HG02973 (cell line): ENCODE data around the gene MED12L.
A peak's percentile ranks its signal among the peaks of the same experiment; 100 is the strongest.

Source experiments
- ATAC-seq: cut with Tn5 transposase; IDR thresholded peaks from one replicate; pipeline ENCODE4 v1.9.1; 2021; ENCODE audit warnings: moderate library complexity; ENCODE audit not compliant: unreplicated experiment

Gene MED12L

DNA sequence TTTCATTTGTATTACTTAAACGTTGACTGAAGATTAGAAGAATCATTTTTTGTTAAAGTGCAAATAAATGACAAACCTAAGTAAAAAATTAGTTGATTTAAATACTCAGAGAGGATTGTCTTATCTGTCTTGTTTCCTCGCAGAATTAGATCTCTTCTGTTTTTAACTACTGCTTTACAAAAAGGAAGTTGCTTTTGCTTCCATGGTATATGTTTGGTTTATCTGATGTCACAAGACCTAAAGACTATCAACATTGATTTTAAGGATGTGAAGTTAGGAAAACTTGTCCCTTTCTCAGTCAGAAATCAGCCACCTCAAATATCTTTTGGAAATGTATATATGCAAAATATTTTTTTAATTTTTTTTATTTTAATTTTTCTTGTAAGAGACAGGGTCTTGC is 88.9 kb downstream of the MED12L start:
- no peak for ATAC-seq

DNA sequence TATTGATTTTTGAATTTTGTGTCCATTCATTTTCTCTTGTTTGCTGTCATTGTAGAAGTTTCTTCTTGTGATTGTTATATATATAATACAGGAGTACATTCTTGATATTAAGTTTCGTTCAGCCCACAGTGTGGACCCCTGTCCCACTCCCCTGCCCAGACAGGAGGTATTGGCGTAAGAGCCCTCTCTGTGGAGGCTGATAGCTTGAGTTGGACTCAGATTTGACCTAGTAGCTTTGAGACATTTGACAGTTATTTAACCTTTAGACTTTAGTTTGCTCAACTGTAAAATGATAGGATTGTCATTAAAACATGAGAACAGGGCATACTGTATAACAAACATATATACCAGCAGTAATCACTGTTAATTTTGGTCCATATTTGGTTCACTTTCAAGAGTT is 90.5 kb downstream of the MED12L start:
- no peak for ATAC-seq

DNA sequence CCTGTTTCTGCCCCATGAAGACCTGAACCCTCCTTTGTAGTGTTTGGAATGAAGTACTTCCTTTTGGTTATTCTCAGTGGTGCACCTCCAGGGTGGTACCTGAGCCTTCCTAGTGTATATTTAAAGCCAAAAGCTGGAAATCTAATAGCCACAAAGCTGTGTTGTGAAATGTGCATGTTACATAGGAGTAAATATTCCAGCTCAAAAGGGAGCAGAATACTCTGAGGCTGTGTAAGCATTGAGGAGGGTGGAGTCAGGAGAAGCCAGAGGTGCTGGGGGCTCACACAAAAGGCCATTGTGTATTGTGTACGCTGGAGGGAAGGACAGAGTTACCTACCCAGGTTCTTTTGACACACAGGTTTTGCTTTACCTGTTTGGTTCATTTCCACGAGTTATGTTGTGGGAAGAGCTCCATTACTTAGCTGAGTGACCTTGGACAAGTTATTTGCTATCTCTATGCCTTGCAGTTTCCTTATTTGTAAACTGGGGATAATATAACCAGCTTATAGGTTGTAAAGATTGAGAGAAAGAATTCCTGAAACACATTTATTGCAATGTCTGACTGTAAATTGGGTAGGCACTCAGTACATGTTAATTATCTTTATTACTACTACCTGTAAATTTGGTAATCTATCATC is 92.9 kb downstream of the MED12L start:
- ATAC-seq: no peak

DNA sequence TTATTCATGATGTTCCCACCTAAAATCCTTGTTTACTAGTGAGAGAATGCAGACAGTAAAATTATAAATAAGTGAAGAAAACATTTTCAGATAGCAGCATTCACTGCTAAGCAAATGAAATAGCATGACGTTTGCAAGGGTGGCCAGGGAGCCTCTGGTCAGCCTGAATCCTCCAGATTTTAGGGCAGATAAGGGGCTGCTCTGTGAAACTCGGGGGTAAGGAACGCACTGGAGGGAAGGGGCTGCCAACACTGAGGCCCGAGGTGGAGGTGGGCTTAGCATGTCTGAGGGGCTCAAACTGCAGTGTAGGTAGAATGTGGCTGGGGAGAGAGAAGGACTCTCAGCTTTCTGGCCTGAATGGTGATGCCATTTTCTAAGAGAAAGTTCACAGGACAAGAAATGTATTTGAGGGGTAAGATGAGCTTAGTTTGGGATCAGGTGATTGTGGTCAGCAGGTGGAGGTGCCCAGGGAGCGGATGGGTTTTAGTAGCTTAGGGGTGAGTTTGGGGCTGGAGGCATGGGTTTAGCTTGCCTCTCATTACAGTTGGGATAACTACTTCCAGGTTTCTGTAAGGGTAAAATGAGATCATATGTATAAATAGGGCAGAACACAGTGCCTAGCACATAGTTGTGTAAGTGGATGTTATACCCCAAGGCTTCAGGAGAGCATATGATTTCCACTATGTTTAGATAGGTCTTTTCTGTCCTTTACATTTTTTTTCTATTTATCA is 97.0 kb downstream of the MED12L start:
- ATAC-seq: no peak

DNA sequence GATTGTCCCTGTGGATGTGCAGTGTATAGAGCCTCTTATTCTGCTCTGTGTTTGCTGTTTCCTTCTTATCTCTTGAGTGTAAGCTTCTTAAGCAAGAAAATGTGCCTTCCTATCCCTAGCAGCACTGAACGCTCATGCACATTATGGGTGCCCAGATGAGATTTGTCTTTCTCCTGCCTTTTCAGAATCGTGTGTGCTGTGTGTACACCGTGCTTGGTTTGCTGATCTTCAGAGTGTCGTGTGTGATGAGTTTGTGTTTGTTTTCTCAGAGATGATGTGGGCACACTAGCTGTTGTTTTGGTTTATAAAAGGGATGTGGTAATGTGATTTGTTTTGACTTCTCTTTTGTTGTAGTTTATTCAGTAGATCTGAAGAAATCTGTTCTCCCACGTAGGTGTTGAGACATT is 97.8 kb downstream of the MED12L start:
- ATAC-seq: no peak

DNA sequence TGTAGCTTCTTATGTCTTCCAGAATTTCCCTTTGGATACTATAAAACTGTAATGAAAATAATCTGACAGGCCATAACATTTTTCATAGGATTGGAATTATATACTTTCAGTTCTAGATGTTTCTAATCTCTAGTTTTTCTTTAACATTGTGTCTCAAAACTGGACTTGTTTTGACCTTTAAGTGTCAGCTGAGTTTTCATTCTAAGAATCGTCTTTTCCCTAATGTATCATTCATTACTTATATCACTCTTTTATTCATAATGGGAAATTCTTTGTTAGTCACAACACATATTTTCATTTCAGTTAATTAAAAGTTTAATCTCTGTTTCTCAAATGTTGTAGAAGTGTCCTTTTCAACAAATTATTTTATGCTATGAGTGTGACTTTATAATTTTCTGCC is 105.6 kb downstream of the MED12L start:
- no peak for ATAC-seq

DNA sequence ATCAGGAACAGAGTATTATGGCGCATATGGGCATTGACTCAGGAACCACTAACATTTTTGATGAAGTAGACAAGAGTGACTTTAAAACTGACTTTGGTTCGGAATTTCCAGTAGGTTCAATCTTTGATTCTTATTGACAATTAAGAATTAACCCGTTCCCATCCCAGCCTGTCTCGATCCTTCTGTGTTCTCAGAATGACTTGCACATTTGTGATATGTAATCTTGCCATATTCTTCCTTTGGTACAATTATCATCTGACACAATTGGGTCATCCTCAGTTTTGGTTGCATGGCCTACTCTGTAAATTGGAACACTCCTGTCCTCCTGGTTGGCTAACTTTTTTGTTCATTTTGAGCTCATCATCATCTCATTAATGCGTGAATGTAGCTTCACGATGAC is 107.1 kb downstream of the MED12L start:
- no peak for ATAC-seq

DNA sequence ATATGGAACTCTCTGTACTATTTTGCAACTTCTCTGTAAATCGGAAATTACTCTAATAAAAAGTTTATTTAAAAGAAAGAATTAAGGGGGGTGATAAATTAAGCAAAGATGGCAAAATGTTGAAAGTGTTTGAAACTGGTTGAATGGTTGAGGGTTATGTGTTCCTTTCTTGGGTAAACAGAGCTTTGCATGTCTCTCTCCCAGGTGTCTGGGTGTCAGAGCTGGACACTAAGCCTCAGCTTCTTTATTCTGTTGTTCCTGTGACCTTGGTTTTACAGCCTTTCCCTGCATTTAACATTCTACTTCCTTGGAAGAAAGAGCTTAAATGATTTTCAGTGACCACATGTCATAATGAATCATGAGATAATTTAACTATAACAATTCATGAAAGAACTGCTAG is 110.4 kb downstream of the MED12L start:
- no peak for ATAC-seq

DNA sequence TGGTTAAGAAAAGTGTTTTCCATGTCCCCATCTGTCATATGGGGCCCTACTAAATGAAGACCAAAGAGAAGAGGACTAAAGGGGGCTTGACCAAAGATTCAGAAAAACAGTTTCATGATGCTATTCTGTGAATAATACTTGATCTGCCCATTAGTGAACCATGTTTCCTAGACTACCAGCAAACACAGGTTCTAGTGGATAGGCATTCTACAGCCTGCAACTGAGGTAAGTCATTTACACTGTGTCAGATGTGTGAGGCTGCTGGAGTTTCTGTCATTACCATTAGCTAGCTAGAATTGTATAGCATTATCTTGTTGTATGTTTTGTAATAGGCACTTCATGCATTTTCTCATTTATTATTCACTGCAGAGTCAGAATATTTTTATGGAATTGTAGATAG is 111.0 kb downstream of the MED12L start:
- ATAC-seq: no peak

DNA sequence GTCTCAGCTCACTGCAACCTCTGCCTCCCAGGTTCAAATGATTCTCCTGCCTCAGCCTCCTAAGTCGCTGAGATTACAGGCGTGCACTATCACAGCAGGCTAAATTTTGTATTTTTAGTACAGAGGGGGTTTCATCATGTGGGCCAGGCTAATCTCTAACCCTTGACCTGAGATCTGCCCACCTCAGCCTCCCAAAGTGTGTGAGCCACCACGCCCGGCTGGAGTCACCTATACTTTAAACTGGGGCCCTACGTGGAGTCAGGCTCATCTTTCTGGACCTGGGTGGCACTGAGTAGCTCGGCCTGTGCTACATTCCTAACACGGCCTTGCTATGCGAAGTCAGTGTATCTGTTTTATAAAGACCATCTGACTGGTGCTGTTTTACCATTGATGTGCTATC is 111.8 kb downstream of the MED12L start:
- no peak for ATAC-seq

DNA sequence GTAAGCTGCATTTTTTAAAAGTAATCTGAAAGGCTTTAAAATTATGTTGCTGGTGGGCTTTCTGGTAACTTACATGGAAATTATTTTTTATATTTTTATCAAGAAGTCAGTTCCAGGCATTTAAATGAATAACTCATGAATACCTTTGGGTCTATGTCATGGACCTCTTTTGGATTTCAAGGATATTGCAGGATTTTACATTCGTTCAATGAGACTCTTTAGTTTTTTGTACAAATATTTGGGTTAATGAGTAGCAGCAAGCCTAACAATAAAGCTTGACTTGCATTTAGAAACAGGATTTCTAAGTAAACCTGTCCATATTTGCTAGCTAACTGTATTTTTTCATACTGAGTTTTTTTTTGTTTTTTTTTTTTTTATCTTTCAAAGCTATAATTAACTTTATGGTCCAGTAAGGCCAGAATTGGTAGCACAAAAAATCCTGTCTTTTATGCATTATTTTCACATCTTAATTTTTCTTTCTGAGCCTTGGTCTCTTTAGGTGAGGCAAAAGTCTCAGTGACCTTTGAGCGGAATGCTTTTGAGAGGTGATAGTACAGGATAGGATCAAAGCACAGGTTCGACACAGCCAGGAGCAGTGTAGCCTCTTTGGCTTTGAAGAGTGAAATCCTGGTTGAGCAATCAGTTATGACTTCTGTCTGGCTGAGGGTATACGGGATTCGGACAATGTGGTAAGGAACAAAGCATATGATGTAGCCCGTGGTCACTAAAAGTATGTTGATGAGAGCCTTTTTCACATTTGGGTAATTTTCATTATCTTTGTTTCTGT is 112.7 kb downstream of the MED12L start:
- no peak for ATAC-seq

DNA sequence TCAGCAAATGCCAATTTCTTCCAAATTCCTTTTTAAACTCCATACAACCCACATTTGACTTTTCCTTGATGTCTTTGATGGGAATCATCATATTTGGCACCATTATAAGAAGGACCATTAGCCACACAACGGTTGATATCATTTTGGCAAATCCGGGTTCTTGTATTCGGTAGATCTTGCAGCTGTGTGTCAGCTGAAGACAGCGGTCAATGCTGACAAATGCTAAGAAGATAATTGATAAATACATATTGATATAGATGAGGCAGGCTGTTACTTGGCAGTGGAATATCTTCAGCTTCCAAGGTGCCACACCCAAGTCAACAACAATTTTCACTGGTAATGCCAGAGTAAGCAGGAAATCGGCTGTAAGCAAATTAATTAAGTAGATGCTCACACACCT is 113.4 kb downstream of the MED12L start:
- ATAC-seq: no peak

DNA sequence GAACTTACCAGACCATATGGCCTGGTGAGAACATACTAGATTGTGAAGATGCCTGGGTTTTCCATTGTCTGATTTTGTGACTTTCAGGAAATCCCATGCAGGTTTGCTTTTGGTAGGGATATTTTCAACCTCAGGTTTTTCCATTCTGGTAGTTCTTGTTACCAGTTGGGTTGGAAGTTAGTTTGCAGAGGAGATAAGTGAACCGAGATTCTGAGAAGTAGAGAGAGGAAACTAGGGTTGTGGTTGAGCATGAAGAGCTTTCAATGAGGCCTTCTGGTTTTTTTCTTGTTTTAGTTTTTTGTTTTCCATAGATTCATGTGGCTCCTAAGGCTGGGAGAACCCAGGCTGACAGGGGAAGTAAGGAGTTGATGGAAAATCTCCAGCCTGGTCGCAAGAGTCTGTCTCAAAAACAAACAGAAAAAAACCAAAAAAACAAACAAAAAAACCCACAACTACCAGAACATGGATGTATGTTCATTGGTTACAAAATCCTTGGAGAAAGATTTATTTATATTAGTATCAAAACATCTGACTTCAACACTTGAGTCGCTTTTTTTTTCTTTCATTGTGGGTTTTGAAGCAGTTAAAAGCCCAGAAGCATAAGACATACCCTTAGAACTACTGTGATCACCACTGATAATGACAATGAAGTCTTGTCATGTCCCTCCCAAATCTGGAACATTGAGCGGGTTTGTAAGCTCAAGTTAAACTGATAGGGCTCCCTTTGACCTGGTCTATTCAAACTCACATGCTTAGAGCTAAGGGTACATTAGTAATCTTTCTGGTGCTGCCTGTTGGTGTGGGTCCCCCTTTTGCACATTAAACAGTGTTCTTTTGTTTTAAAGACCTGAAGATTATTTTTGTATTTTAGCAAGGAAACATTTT is 114.3 kb downstream of the MED12L start:
- no peak for ATAC-seq

DNA sequence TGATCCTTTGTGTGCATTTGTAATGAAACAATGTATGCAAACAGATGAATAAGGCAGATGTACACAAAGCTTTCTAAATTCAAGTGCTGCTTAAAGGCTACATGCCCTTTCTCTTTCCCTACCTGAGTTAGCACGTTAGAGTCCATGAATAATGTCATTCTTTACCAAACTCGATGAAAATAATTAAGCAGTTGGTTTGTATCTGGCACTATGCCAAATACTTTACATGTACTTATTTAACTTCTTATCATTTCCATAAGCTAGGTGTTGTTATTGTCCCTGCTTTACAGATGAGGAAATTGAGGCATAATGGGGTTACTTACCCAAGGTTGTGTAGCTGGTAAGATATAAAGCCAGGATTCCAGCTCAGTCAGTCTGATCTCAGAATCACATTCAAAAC is 115.1 kb downstream of the MED12L start:
- no peak for ATAC-seq

DNA sequence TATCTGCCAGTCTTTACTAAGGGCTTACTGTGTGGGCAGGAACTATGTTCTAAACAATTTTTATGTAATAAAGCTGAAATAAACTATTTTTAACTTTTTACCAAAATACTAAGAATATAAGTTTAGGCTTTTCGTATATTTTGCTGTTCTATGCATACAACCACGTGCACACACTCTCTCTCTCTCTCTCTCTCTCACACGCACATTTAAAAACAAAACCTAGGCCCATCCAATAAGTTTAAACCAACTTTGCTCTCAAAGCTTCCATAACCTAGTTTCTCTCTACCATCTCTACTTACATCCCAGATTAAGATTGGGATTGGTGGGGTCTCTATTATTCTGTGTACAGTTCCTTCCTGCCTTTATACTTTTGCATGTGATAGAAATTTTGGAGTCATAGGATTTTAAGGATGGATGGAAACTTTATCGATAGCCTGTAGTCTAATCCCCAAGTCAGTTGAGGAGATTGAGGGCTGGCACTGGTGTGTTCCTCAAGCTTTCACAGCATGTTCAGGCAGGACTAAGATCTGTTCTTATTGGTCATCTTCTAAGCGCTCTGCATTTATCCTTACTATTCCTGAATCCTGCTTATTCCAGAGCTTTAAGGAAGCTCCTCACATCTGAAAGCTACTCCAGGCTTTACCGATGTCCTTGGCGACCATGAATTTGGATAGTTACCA is 115.7 kb downstream of the MED12L start:
- no peak for ATAC-seq

DNA sequence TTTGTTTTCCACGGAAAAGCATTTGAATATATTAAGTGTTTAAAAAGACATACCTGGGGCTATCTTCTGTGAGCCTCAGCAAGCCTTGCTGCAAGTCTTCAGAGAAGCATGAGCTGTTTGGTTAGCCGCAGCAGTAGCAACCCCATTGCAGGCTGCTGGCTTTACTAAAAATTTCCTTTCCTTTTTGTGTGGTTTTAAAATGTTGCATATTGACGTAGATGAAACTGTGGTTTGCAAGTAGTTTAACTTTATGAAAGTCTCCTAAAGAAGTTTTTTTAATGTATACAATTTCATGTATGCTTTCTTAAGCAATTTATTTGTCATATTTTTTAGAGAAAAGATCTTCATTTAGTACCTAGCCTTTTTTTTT is 117.6 kb downstream of the MED12L start, which contains the start of gene GPR171:
TSS of gene GPR171 (minus strand) at position 166 of the 370 bp plus-strand sequence. CDS start 3,830 bp downstream, outside the sequence.
- ATAC-seq: peak; percentile 89

DNA sequence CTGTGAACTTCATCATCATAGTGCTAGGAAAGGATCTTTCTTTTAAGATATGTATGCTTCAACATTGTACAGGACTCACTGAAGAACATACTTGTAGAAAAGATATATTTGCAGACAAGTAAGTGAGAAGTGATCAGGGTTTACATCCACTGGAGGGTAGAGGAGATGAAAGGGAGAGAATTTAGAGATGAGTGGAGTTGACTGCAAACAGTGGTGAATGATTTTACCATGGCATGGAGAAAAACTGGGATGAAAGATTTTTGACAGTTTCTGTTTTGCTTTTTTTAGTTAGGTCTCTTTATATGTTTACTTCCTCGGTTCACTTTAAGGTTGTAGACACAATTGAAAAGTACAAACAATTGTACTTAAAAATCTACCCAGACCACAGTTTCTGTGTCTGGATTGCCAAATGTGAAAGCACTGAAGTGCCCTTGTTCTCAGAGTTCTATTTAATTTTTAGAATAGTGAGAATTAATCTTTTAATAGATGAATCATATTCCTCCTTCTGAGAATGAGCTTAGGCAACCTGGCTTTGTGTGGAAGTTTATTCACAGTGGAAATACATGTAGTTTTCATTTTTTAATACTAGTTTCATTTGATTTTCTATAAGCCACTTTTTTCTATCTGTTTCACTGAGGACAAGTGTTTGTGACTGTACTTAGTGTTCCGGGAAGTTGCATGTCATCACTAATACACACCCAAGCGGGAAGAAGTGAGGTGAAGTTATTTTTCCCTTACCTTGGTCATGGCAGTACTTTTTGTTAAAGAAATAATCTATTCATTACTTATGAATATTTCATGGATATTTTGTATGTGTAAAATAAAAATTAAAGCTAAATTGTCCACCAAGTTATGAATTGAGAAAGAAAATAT is 119.3 kb downstream of the MED12L start:
- no peak for ATAC-seq

DNA sequence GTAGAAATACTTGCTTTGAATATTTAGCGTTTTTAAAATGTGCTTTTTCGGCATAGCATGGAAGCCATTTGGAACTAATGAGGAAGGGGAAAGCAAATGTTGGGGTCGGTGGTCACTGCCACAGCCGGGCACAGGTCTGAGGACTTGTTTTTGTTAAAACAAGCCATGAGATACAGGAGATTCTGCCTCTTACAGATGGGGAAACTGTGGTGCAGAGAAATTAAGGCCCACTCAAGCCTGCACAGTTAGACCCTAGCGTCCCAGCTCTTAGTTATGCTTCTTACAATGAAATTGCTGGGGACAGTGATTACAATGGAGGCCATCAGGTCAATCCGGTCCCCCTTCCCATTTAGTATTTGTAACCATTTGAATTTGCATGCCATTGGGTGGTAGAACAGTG is 120.0 kb downstream of the MED12L start:
- no peak for ATAC-seq

DNA sequence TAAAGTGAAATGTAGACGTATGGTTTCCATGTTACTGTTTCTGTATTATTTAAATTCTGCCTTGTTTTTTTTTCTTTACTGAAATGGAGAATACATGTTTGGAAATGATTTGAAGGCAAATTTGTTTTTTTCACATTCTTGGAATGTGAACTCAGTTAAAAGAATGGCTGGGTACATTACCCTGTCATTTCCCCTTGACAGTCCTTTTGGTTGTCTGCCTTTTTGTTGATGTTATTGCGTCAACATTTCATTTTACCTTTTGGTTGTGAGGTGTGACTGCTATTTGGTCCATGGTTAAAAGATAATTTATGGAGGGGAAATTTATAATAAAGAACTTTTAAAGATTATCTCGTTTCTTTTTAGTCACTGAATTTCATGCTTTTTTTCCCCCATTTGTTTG is 120.7 kb downstream of the MED12L start:
- ATAC-seq: no peak
